ENCODE results near the gene EHD1.
A peak's percentile ranks its signal among the peaks of the same experiment; 100 is the strongest.

Gene EHD1

GRCh38 chr11:64878494-64879243 is at the start of gene EHD1:
EHD1 (minus strand) TSS chr11:64878621; CDS start chr11:64878464, 157 bp downstream.
- peak; percentile 84 for DNase-seq (ENCODE audit: low read depth)

- no peak for DNase-seq (ENCODE audit: low read depth)
Measured at GRCh38 chr11:64926689-64927088, 48.3 kb upstream of the EHD1 start.

- no peak for DNase-seq (ENCODE audit: low read depth)
Measured at GRCh38 chr11:64925536-64926436, 47.4 kb upstream of the EHD1 start.

- no peak for DNase-seq (ENCODE audit: low read depth)
Measured at GRCh38 chr11:64924910-64925284, 46.5 kb upstream of the EHD1 start.

- peak; percentile 79 for DNase-seq (ENCODE audit: low read depth)
Measured at GRCh38 chr11:64923944-64924909, 45.8 kb upstream of the EHD1 start, which contains the start of gene PPP2R5B. PPP2R5B (plus strand) TSS chr11:64924689; CDS start chr11:64925735, 1,046 bp downstream.

- no peak for DNase-seq (ENCODE audit: low read depth)
Measured at GRCh38 chr11:64923151-64923661, 44.8 kb upstream of the EHD1 start.

GRCh38 chr11:64921384-64921783 is 43.0 kb upstream of the EHD1 start:
- DNase-seq (ENCODE audit: low read depth) = no peak

GRCh38 chr11:64920124-64920523 is 41.7 kb upstream of the EHD1 start:
- no peak for DNase-seq (ENCODE audit: low read depth)

GRCh38 chr11:64919627-64920026 is 41.2 kb upstream of the EHD1 start:
- no peak for DNase-seq (ENCODE audit: low read depth)

GRCh38 chr11:64918017-64918416 is 39.6 kb upstream of the EHD1 start:
- no peak for DNase-seq (ENCODE audit: low read depth)

- DNase-seq (ENCODE audit: low read depth) = no peak
Measured at GRCh38 chr11:64917663-64917995, 39.2 kb upstream of the EHD1 start.

- DNase-seq (ENCODE audit: low read depth) = peak; percentile 99
Measured at GRCh38 chr11:64916775-64917662, 38.6 kb upstream of the EHD1 start, which contains the start of gene ATG2A. ATG2A (minus strand) TSS chr11:64917209; CDS start chr11:64917135, 74 bp downstream.

- no peak for DNase-seq (ENCODE audit: low read depth)
Measured at GRCh38 chr11:64916040-64916774, 37.8 kb upstream of the EHD1 start.

GRCh38 chr11:64915376-64915887 is 37.0 kb upstream of the EHD1 start:
- no peak for DNase-seq (ENCODE audit: low read depth)

- DNase-seq (ENCODE audit: low read depth) = no peak
Measured at GRCh38 chr11:64914123-64914522, 35.7 kb upstream of the EHD1 start.

GRCh38 chr11:64913171-64913727 is 34.8 kb upstream of the EHD1 start:
- no peak for DNase-seq (ENCODE audit: low read depth)

GRCh38 chr11:64911689-64912088 is 33.3 kb upstream of the EHD1 start:
- no peak for DNase-seq (ENCODE audit: low read depth)

- no peak for DNase-seq (ENCODE audit: low read depth)
Measured at GRCh38 chr11:64911142-64911541, 32.7 kb upstream of the EHD1 start.

- DNase-seq (ENCODE audit: low read depth) = no peak
Measured at GRCh38 chr11:64910451-64911093, 32.2 kb upstream of the EHD1 start.
